Measurements from ENCODE around the gene PLXNA4. TPM values are rescaled to one million over a fixed set of nuclear protein-coding genes. Genes with fewer than 3 reads are reported as not detected.

Gene PLXNA4
- total RNA-seq, 1 experiment from 2014 or later = not detected

DNA sequence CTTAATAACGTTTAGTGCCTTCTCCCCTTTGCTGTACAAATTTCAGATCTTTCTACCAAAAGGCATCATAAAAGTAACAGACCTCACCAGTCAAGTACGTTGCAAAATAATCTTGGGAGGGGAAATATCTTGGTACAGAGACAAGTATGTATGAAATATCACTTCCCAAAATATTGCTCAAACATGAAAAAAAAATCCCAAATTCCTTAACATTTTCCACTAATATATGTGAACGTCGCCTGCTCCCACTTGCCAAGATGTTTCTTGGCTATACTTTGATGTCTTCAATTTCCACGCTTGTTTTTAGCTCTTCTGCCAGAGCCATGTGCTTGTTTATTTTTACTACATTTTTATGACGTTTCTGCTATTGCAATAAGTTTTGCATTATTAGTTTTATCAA is 223.5 kb downstream of the PLXNA4 start:
- DNase-seq (ENCODE audit: low read depth, low spot score) = no peak
- H2AFZ ChIP-seq (ENCODE audit: low read depth, low read length, poor library complexity, severe bottlenecking) = no peak overlapping the region
- no peaks in the 10 kb centered on the region for H3K9me3 ChIP-seq (ENCODE audit: control insufficient read depth in 1 of 2, insufficient read depth in 1 of 2, low read depth in 1 of 2, low read length in 2 of 2)
- BruUV-seq (replicated peaks) = no TSS peak
- H3K4me2 ChIP-seq (ENCODE audit: low read length) = no peak overlapping the region
- no peaks in the 10 kb centered on the region for H3K79me2 ChIP-seq (ENCODE audit: insufficient read depth, low read length)
- no peaks in the 10 kb centered on the region for H3K36me3 ChIP-seq (ENCODE audit: control insufficient read depth in 1 of 2, insufficient read depth in 2 of 2, low read length in 2 of 2)
- no peaks in the 10 kb centered on the region for H3K4me1 ChIP-seq (ENCODE audit: control insufficient read depth in 1 of 2, insufficient read depth in 2 of 2, low read length in 2 of 2)
- intact Hi-C loops (cut with micrococcal nuclease) = no loop called here
- ChIA-PET CTCF (no interaction called here), RAD21 (ENCODE audit: low non-redundant PET in 1 of 2, low total read pairs in 2 of 2, uncharacterized antibody in 2 of 2, unreplicated experiment in 2 of 2) (no interaction called here), POLR2A (no interaction called here)
- H3K4me3 ChIP-seq (replicated peaks in 1 of 2; ENCODE audit: low read depth in 1 of 2, low read length in 2 of 2) = no peak overlapping the region
- peaks cover 85% of the 10 kb centered on the region for H3K27me3 ChIP-seq (ENCODE audit: insufficient read depth, low read length)
- no peak overlapping the region for H3K27ac ChIP-seq (ENCODE audit: low read depth, low read length)
- no peaks in the 10 kb centered on the region for H4K20me1 ChIP-seq (ENCODE audit: insufficient read depth)
- TF ChIP-seq RAD21 (IDR thresholded peaks at IDR 0.05; ENCODE audit: low read depth) (no peak), EZH2 (IDR thresholded peaks at IDR 0.05) (no peak), ZFX (IDR thresholded peaks at IDR 0.05) (no peak), SIN3A (IDR thresholded peaks at IDR 0.05; ENCODE audit: low read depth) (no peak), CEBPB (IDR thresholded peaks at IDR 0.05; ENCODE audit: low read depth) (no peak), CBX3 (IDR thresholded peaks at IDR 0.05; ENCODE audit: low read depth) (no peak), TCF7L2 (IDR thresholded peaks at IDR 0.05; ENCODE audit: borderline replicate concordance, extremely low read depth, insufficient read depth, insufficient read length) (no peak), POLR2AphosphoS5 (IDR thresholded peaks at IDR 0.05; ENCODE audit: low read depth, low read length) (no peak), SRF (IDR thresholded peaks at IDR 0.05; ENCODE audit: low read depth) (no peak), FOSL1 (IDR thresholded peaks at IDR 0.05; ENCODE audit: low read depth) (no peak), ZNF274 (IDR thresholded peaks at IDR 0.05; ENCODE audit: low read depth, low read length) (no peak), YY1 (IDR thresholded peaks at IDR 0.05; ENCODE audit: extremely low read depth, insufficient replicate concordance, low read depth, low read length) (no peak), REST (IDR thresholded peaks at IDR 0.05; ENCODE audit: low read depth) (no peak), POLR2A (IDR thresholded peaks at IDR 0.05; ENCODE audit: borderline replicate concordance, extremely low read depth, insufficient read depth, insufficient read length) (no peak)
- TF ChIP-seq, protein P1, sequence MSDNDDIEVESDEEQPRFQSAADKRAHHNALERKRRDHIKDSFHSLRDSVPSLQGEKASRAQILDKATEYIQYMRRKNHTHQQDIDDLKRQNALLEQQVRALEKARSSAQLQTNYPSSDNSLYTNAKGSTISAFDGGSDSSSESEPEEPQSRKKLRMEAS (IDR thresholded peaks at IDR 0.05) = no peak
- TF ChIP-seq, protein P2, sequence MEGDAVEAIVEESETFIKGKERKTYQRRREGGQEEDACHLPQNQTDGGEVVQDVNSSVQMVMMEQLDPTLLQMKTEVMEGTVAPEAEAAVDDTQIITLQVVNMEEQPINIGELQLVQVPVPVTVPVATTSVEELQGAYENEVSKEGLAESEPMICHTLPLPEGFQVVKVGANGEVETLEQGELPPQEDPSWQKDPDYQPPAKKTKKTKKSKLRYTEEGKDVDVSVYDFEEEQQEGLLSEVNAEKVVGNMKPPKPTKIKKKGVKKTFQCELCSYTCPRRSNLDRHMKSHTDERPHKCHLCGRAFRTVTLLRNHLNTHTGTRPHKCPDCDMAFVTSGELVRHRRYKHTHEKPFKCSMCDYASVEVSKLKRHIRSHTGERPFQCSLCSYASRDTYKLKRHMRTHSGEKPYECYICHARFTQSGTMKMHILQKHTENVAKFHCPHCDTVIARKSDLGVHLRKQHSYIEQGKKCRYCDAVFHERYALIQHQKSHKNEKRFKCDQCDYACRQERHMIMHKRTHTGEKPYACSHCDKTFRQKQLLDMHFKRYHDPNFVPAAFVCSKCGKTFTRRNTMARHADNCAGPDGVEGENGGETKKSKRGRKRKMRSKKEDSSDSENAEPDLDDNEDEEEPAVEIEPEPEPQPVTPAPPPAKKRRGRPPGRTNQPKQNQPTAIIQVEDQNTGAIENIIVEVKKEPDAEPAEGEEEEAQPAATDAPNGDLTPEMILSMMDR (IDR thresholded peaks at IDR 0.05 in 2 of 3, conservative IDR thresholded peaks at IDR 0.05 in 1 of 3; ENCODE audit: borderline replicate concordance in 1 of 3, insufficient read depth in 1 of 3, low read depth in 2 of 3, low read length in 2 of 3) = no peak
- TF ChIP-seq, protein P3, sequence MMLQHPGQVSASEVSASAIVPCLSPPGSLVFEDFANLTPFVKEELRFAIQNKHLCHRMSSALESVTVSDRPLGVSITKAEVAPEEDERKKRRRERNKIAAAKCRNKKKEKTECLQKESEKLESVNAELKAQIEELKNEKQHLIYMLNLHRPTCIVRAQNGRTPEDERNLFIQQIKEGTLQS (IDR thresholded peaks at IDR 0.05) = no peak
- no peak for ATAC-seq
- no peaks in the 10 kb centered on the region for H3K9me2 ChIP-seq (ENCODE audit: insufficient read depth)
- H3K9ac ChIP-seq (ENCODE audit: low read length) = no peak overlapping the region
